Right renal cortex interstitium (tissue), 3 donors: ENCODE data around the gene ITGA5. TPM values are rescaled to one million over a fixed set of nuclear protein-coding genes. Genes with fewer than 3 reads are reported as not detected.
"Not testable (repeated sequence)": the region's sequence is repeated elsewhere in the genome, so short reads cannot be mapped to it uniquely, and the experiment has no call there.

Experiments
- DNase-seq, 3 donors: peaks; one replicate each; pipeline ENCODE4 v3.0.0-alpha.2; 2013; ENCODE audit warnings: low read depth in 3 of 3, low spot score in 2 of 3
- polyA plus RNA-seq, 3 donors: library from polyadenylated mRNA; unstranded; fragments of 120-200 nt; gene quantifications; one replicate each; pipeline ENCODE4 v1.2.1, GENCODE V29; 2013; ENCODE audit not compliant: insufficient read length in 3 of 3

Gene ITGA5
- polyA plus RNA-seq, 3 donors = 38.1 to 40.6 (median 39.8) TPM

DNA sequence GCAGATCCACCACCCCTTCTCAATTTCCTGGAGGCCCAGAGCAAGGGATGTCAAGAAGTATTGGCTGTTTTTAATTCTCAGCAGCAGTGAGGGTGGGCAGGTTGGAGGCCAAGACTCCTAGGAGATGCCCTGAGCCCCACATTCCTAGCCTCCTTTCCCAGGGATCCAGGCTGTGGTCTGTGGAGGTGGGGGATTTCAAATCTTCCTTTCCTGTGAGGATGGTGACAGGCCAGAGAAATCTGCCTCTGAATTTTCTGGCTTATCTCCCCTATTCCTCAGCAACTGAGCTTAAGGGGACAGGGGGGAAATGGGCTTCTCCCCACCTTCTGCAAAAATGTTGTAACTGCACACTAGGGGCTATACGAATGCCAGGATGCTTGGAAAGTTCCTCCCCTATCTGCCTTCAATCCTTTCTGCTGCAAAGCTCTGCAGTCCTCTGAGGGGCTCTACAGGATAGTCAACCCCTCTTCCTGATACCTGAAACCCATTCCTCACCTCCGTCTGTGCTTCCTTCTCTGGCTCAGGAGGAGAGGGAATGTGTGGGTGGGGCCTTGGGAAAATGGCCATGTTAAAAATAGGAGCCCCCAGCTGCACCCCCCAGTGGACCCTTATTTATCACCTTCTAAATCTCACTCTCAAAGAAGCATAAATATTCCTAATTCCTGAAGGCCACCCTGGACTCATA lies 61.4 kb downstream of the ITGA5 start:
- no peak for DNase-seq

GRCh38 chr12:54356951-54357356 lies 62.1 kb downstream of the ITGA5 start:
- DNase-seq = no peak

- no peak for DNase-seq
Observed at GRCh38 chr12:54356228-54356627, 62.8 kb downstream of the ITGA5 start.

GRCh38 chr12:54355104-54355815 lies 63.8 kb downstream of the ITGA5 start:
- no peak for DNase-seq

GRCh38 chr12:54354271-54354670 lies 64.8 kb downstream of the ITGA5 start:
- not testable (repeated sequence) for DNase-seq

GRCh38 chr12:54352891-54353874 lies 65.9 kb downstream of the ITGA5 start:
- DNase-seq = no peak

DNA sequence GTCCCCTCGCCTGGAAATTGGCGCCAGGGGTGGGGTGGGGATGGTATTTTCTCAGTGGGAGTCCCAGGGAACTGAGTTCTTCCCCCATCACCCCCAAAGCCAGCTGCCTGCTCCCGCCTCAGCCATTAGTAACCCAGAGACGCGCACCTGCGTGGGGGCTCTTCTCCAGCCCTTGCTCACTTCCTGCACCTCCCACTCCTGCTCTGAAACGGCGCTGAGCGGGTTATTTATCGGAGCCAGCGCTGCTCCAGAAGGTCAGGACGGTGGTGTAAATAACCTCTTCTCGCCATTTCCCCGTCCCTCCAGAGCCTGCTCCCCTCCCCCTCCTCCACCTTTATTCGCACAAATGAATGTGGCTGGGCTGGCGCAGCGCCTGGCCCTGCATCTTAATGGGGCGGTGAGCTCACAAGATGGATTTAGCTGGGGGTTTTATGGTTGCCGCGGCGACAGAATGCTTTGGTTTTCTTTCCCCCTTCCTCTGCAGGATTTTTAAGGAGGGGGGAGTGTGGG lies 67.0 kb downstream of the ITGA5 start:
- DNase-seq = peak in 1 of 3 donors; percentile 80

- no peak for DNase-seq
Observed at GRCh38 chr12:54351341-54351740, 67.7 kb downstream of the ITGA5 start.

GRCh38 chr12:54350743-54351142 lies 68.3 kb downstream of the ITGA5 start:
- DNase-seq = no peak

GRCh38 chr12:54349679-54350078 lies 69.4 kb downstream of the ITGA5 start:
- no peak for DNase-seq

DNA sequence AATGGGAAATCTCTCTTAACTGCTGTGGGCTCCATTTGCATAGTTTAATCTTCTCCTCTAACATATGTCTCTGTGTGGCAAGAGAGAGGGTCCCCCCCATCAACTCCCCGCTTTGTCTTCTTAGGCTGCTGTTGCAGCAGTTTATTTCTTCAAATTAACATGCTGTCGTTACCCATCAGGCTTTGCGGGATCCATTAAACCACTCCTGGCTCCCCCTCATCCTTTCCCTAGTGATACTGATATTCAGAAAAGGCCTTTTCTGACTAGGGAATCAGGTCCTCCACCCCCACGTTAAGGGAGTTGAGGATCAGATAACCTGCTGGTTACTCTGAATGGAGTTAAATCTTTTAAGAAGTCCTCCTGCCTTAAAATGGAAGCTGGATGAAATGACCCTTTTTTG lies 70.0 kb downstream of the ITGA5 start:
- no peak for DNase-seq

Other genes with a start within 250 kb of the ITGA5 start
- 10 to 100 TPM; 30.5 to 34.2 (median 31.5) TPM for gene SMUG1, start 230.3 kb downstream of the ITGA5 start, polyA plus RNA-seq
- gene CBX5, start 139.1 kb downstream of the ITGA5 start, polyA plus RNA-seq = 100 to 1,000 TPM; 118 to 129 (median 125) TPM
- gene HNRNPA1, start 138.5 kb downstream of the ITGA5 start, polyA plus RNA-seq = 1,000 to 10,000 TPM; 3,483 to 4,465 (median 3,605) TPM
- 1 to 10 TPM; 2.1 to 3.8 (median 3.4) TPM for gene NFE2, start 118.3 kb downstream of the ITGA5 start, polyA plus RNA-seq
- gene COPZ1, start 94.1 kb downstream of the ITGA5 start, polyA plus RNA-seq = 100 to 1,000 TPM; 242 to 260 (median 254) TPM
- under 1 TPM; 0.08 to 0.14 (median 0.11) TPM for gene GPR84, start 54.8 kb downstream of the ITGA5 start, polyA plus RNA-seq
- 10 to 100 TPM in 1 of 3 donors, 1 to 10 TPM in 2; 8.1 to 10.1 (median 8.6) TPM for gene ZNF385A, start 34.5 kb downstream of the ITGA5 start, polyA plus RNA-seq
- gene GTSF1, start 54.3 kb upstream of the ITGA5 start, polyA plus RNA-seq = under 1 TPM in 2 of 3 donors, not detected in 1; 0.14 to 0.54 TPM
- 1 to 10 TPM; 3.6 to 4.4 (median 3.8) TPM for gene NCKAP1L, start 78.5 kb upstream of the ITGA5 start, polyA plus RNA-seq
- 1 to 10 TPM; 7.4 to 9.6 (median 7.4) TPM for gene PDE1B, start 130.3 kb upstream of the ITGA5 start, polyA plus RNA-seq
- gene PPP1R1A, start 169.4 kb upstream of the ITGA5 start, polyA plus RNA-seq = 10 to 100 TPM; 47.1 to 58.2 (median 58.0) TPM
- not detected for gene LACRT, start 215.6 kb upstream of the ITGA5 start, polyA plus RNA-seq
- gene DCD, start 229.1 kb upstream of the ITGA5 start, polyA plus RNA-seq = not detected